HL-60 (cell line): ENCODE measurements around the gene HMGA1.

Source experiments
- DNase-seq, 2 experiments: peaks; one replicate each; pipeline ENCODE4 v3.0.0-alpha.2; 2010 to 2020; ENCODE audit warnings: low read depth in 1 of 2, low spot score in 1 of 2
- H3K27ac ChIP-seq: fragments of 250-450 bp; sonication (Bioruptor Pico); replicated peaks from 2 replicates; pipeline ENCODE4 v1.5.1; 2020; ENCODE audit warnings: mild to moderate bottlenecking, moderate library complexity
- H3K27me3 ChIP-seq: fragments of 250-450 bp; sonication (Bioruptor Pico); 2 replicates; pipeline ENCODE4 v1.5.1; 2021; ENCODE audit warnings: mild to moderate bottlenecking, moderate library complexity; ENCODE audit not compliant: insufficient read depth, poor library complexity, severe bottlenecking
- H3K4me3 ChIP-seq: replicated peaks from 2 replicates; pipeline ENCODE4 v1.5.1; 2011; ENCODE audit warnings: mild to moderate bottlenecking, control low read depth, low read length; ENCODE audit not compliant: insufficient read depth
- GABPA ChIP-seq: IDR thresholded peaks from 2 replicates; pipeline ENCODE4 v1.6.1; 2012; ENCODE audit warnings: low read depth
- POLR2AphosphoS5 ChIP-seq: IDR thresholded peaks from 2 replicates; pipeline ENCODE4 v1.6.1; 2012; ENCODE audit warnings: low read depth
- REST ChIP-seq: IDR thresholded peaks from 2 replicates; pipeline ENCODE4 v1.6.1; 2012; ENCODE audit warnings: low read depth; ENCODE audit not compliant: insufficient replicate concordance
- SPI1 ChIP-seq: IDR thresholded peaks from 2 replicates; pipeline ENCODE4 v1.6.1; 2012; ENCODE audit warnings: low read depth, mild to moderate bottlenecking, borderline replicate concordance
- TF ChIP-seq, protein P1 (sequence below): IDR thresholded peaks from one replicate; pipeline ENCODE4 v1.5.1; 2011; ENCODE audit warnings: low read length, control low read depth, inconsistent platforms; ENCODE audit not compliant: insufficient read depth

HMGA1 gene

DNA sequence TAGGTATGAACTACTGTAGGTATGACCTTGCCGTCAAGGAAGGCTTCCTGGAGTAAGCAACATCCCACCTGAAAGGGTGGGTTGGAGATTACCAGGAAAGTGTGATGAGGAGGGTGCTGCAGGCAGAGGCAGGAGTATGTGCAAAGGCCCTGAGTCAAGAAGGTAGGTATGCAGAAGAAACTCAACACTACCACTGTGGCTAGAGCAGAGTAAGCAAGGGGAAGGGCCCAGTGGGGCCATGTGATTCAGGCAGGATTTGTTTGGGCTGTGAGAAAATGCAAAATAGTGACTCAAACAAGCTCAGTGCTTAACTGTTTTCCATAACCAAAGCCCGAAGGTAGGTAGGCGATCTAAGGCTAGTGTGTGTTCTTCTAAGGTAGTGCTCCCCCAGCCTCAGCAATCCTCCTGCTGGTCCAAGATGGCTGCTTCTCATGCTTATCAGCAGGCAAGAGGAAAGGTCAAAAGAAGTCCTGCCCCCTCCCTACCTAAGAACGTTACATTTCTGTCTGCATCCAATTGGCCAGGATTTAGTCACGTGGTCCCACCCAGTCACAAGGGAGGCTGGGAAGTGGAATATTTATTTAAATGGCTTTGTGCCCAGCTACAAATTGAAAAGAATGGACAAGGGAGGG is 36.2 kb upstream of the HMGA1 start:
- Histone ChIP-seq H3K4me3 (no peak overlapping the region), H3K27me3 (no peaks in the 10 kb centered on the region), H3K27ac (no peak overlapping the region)
- TF ChIP-seq, protein P1, sequence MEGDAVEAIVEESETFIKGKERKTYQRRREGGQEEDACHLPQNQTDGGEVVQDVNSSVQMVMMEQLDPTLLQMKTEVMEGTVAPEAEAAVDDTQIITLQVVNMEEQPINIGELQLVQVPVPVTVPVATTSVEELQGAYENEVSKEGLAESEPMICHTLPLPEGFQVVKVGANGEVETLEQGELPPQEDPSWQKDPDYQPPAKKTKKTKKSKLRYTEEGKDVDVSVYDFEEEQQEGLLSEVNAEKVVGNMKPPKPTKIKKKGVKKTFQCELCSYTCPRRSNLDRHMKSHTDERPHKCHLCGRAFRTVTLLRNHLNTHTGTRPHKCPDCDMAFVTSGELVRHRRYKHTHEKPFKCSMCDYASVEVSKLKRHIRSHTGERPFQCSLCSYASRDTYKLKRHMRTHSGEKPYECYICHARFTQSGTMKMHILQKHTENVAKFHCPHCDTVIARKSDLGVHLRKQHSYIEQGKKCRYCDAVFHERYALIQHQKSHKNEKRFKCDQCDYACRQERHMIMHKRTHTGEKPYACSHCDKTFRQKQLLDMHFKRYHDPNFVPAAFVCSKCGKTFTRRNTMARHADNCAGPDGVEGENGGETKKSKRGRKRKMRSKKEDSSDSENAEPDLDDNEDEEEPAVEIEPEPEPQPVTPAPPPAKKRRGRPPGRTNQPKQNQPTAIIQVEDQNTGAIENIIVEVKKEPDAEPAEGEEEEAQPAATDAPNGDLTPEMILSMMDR, result no peak
- no peak for TF ChIP-seq SPI1
- TF ChIP-seq POLR2AphosphoS5, result no peak
- TF ChIP-seq GABPA, result no peak
- TF ChIP-seq REST, result no peak
- DNase-seq, result no peak

GRCh38 chr6:34201455-34202107 is 35.1 kb upstream of the HMGA1 start:
- TF ChIP-seq GABPA (no peak), SPI1 (no peak), REST (no peak), POLR2AphosphoS5 (no peak)
- TF ChIP-seq, protein P1, result no peak
- no peak for DNase-seq
- H3K4me3 ChIP-seq, result no peak overlapping the region
- no peak overlapping the region for H3K27ac ChIP-seq
- H3K27me3 ChIP-seq, result no peaks in the 10 kb centered on the region

GRCh38 chr6:34202329-34203201 is 34.1 kb upstream of the HMGA1 start:
- no peaks in the 10 kb centered on the region for H3K27me3 ChIP-seq
- no peak for DNase-seq
- H3K27ac ChIP-seq, result no peak overlapping the region
- H3K4me3 ChIP-seq, result no peak overlapping the region
- no peak for TF ChIP-seq POLR2AphosphoS5
- TF ChIP-seq SPI1, result peak; percentile 29; the same call in 1 of the 2 replicates
- no peak for TF ChIP-seq GABPA

DNA sequence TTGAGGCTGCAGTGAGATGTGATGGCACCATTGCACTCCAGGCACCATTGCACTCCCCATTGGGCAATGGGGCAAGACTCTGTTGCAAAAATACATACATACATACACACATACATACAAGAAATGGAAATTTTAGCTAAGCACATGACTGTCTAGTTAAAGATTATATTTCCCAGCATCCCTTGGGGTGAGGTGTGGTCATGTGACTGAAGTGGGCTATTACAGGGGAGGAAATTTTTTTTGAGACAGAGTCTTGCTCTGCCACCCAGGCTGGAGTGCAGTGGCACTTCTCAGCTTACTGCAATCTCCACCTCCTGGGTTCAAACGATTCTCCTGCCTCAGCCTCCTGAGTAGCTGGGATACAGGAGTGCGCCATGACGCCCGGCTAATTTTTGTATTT is 32.0 kb upstream of the HMGA1 start:
- H3K27me3 ChIP-seq, result no peaks in the 10 kb centered on the region
- no peak for DNase-seq
- no peak overlapping the region for H3K27ac ChIP-seq
- no peak for TF ChIP-seq GABPA
- TF ChIP-seq POLR2AphosphoS5, result no peak
- TF ChIP-seq, protein P1, result no peak
- TF ChIP-seq SPI1, result no peak
- no peak for TF ChIP-seq REST
- no peak overlapping the region for H3K4me3 ChIP-seq
